Measurements from ENCODE around the gene REXO5. TPM values are rescaled to one million over a fixed set of nuclear protein-coding genes. Genes with fewer than 3 reads are reported as not detected.
"Not testable (repeated sequence)": the region's sequence is repeated elsewhere in the genome, so short reads cannot be mapped to it uniquely, and the experiment has no call there.

REXO5 gene
- total and polyA plus RNA-seq, 5 donors, result 2.1 to 3.8 (median 2.5) TPM

DNA sequence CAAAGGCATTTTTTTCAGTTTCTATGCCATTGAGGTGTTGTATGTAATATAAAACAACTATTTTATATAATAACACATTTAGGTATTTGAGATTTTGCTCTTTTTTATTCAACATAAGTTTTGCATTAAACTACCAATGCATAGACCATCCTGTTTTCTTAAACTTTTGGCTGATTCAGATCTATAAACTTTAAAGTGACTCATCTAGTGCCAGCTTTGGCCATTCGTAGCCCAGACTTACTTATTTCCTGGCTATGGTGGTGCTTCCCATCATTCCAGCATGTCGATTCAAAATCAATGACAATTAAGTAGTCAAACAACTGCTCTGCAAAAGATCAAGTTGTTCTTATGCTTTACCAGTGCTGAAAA lies 3.2 kb upstream of the REXO5 start:
- Histone ChIP-seq H3K4me1 (ENCODE audit: control insufficient read depth, insufficient read depth, low read length) (no peaks in the 10 kb centered on the region), H3K27me3 (ENCODE audit: control insufficient read depth, insufficient read depth) (no peaks in the 10 kb centered on the region), H3K4me3 (ENCODE audit: low read length) (no peak overlapping the region), H3K9me3 (ENCODE audit: control insufficient read depth, low read length) (no peaks in the 10 kb centered on the region), H3K27ac (ENCODE audit: low read length) (no peak overlapping the region)
- ATAC-seq (no peak), DNase-seq (no peak)
- 87% methylated on average over 2 of the region's 2 CpGs for WGBS
- intact Hi-C loops (cut with DNase I), result loop anchor here in 1 of 4 donors (10.0 kb wide), 1 partner anchor 282 kb away; no protein-coding TSS in a partner anchor

DNA sequence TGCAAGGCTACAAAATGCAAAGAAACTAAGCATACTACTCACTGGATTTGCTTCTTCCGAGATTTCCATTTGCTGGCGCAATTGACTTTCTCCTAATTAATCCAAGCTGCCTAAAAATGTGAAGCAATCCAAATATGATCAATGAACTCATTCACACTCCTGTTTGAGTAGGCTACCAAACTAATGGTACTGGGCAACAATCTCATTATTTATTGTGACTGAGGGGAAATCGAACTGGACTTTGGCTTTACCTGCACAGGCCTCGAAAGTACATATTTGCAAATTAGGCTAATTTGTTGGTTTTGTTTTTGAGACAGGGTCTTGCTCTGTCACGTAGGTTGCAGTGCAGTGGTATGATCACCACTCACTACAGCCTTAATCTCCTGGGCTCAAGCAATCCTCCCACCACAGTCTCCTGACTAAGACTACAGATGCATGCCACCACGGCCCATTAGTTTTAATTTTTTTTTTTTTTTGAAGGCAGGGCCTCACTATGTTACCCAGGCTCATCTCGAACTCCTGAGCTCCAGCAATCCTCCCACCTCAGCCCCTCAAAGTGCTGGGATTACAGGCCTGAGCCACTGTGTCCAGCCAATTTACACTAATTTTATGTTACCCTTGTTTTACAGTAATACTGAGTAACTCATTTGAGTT lies 2.6 kb upstream of the REXO5 start:
- no peak overlapping the region for H3K4me3 ChIP-seq (ENCODE audit: low read length)
- no peak for ATAC-seq
- H3K27me3 ChIP-seq (ENCODE audit: control insufficient read depth, insufficient read depth), result no peaks in the 10 kb centered on the region
- WGBS, result 89% methylated on average over 7 of the region's 7 CpGs
- H3K9me3 ChIP-seq (ENCODE audit: control insufficient read depth, low read length), result no peaks in the 10 kb centered on the region
- no peak for DNase-seq
- intact Hi-C loops (cut with DNase I), result loop anchor here in 1 of 4 donors (10.0 kb wide), 1 partner anchor 281 kb away; no protein-coding TSS in a partner anchor
- H3K27ac ChIP-seq (ENCODE audit: low read length), result no peak overlapping the region
- no peaks in the 10 kb centered on the region for H3K4me1 ChIP-seq (ENCODE audit: control insufficient read depth, insufficient read depth, low read length)

DNA sequence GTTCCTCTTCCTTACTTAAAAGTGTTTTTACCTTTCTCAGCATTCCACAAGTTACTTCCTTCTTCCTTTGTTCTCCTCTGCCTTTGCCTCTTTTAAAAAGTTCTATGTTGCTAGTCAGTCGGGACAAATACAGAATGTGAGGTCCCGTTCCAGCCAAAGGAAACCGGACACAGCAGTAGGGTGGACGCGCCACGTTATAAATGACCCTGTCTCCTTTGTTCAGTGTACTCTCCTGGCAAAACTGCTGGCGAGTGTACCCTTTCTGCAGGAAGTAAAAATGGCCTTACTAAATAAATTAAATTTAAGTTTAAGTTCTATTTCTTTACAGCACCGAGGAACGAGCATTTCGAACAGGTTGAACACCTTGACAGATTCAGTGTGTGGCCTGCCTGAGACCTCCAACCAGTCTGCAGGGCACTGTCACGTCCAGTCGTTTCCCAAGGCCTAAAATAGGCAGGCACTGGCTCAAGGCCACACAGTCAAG lies 601 bp upstream of the REXO5 start:
- not testable (repeated sequence) for DNase-seq; H3K4me1 ChIP-seq (ENCODE audit: control insufficient read depth, insufficient read depth, low read length); H3K9me3 ChIP-seq (ENCODE audit: control insufficient read depth, low read length); H3K27me3 ChIP-seq (ENCODE audit: control insufficient read depth, insufficient read depth)
- peak overlapping the region; percentile 54 for H3K27ac ChIP-seq (ENCODE audit: low read length)
- peak in 1 of 2 donors; percentile 2 for ATAC-seq
- 11% methylated on average over 12 of the region's 12 CpGs for WGBS
- H3K4me3 ChIP-seq (ENCODE audit: low read length), result peak overlapping the region; percentile 74
- intact Hi-C loops (cut with DNase I), result loop anchor here in 1 of 4 donors (10.0 kb wide), 1 partner anchor 279 kb away; no protein-coding TSS in a partner anchor

DNA sequence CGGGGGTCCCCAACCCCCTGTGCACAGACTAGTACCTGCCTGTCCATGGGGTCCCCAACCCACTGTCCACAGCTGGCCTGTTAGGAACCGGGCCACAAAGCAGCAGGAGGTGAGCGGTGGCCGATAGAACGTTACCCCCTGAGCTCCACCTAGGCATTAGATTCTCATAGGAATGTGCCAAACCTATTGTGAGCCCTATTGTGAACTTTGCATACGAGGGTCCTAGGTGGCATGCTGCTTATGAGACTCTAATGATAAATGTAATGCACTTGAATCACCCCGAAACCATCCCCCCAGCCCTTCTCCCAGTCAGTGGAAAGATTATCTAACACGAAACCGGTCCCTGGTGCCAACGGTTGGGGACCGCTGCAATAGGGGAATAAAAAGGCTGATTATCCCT lies 1.5 kb downstream of the REXO5 start:
- intact Hi-C loops (cut with DNase I), result loop anchor here in 1 of 4 donors (10.0 kb wide), 1 partner anchor 277 kb away; no protein-coding TSS in a partner anchor
- H3K4me1 ChIP-seq (ENCODE audit: control insufficient read depth, insufficient read depth, low read length), result no peaks in the 10 kb centered on the region
- 91% methylated on average over 11 of the region's 11 CpGs for WGBS
- no peak for ATAC-seq
- H3K4me3 ChIP-seq (ENCODE audit: low read length), result no peak overlapping the region
- no peak overlapping the region for H3K27ac ChIP-seq (ENCODE audit: low read length)
- no peaks in the 10 kb centered on the region for H3K27me3 ChIP-seq (ENCODE audit: control insufficient read depth, insufficient read depth)
- no peaks in the 10 kb centered on the region for H3K9me3 ChIP-seq (ENCODE audit: control insufficient read depth, low read length)
- peak in 1 of 3 donors; percentile 48 for DNase-seq

DNA sequence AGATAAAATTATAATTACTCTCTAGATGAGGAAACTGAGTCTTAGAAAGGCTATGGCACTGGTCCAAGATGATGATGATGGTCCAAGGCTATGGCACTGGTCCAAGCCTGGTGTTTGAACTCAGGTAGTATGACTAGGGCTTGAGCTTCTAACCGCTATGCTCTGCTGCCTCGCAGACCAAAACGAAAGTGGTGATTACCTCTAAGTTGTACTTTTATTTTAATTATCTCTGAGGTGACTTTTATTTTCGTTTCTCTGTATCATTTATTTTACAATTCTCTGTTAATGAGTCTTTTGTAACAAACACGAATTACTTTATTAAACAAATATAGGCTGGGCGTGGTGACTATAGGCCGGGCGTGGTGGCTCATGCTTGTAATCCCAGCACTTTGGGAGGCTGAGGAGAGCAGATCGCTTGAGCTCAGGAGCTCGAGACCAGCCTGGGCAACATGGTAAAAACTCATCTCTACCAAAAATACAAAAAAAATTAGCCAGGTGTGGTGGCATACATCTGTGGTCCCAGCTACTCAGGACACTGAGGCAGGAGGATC lies 5.6 kb downstream of the REXO5 start:
- intact Hi-C loops (cut with DNase I), result no loop called here
- 95% methylated on average over 10 of the region's 10 CpGs for WGBS
- no peak for ATAC-seq

DNA sequence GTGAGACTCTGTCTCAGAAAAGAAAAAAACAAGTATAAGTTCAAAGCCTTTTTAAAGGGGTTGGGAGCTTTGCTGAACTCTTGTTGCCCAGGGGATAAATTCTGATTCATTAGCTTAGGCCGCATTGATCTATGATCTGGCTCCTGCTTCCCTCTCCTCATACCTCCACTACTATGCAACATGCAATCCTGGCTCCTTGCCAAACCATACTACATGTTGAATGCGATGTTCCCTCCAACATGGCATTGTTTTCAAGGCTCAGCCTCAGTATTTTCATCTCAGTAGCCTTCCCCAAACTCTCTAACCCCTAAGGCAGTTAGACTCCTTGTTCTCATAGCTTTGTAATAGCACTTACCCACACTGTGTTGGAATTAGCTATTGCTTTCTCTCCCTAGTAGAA lies 6.2 kb downstream of the REXO5 start:
- H3K9me3 ChIP-seq (ENCODE audit: control insufficient read depth, low read length), result no peaks in the 10 kb centered on the region

More for the DNA sequence above, 5.6 kb downstream of the REXO5 start:
- Histone ChIP-seq H3K27me3 (ENCODE audit: control insufficient read depth, insufficient read depth) (no peaks in the 10 kb centered on the region), H3K4me3 (ENCODE audit: low read length) (no peak overlapping the region), H3K27ac (ENCODE audit: low read length) (no peak overlapping the region), H3K9me3 (ENCODE audit: control insufficient read depth, low read length) (no peaks in the 10 kb centered on the region), H3K4me1 (ENCODE audit: control insufficient read depth, insufficient read depth, low read length) (no peaks in the 10 kb centered on the region)
- DNase-seq, result no peak

DNA sequence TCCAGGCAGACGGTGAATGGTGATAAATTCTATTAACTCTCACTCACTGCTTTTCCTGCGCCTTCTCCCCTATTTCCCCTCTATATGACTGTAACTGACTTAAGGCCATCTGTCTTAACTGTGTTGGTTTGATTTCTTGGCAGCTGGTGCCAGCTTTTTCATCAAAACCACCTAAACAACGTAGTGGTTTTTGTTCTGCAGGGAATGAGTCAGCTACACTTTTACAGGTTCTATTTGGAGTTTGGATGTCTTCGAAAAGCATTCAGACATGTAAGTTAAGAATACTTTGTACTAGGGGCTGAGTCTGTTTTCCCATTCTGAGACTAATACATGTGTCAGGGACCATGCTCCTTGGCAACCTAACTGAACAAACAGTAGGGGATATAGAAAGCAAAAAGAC lies 8.5 kb downstream of the REXO5 start:
- ATAC-seq, result no peak
- intact Hi-C loops (cut with DNase I), result no loop called here
- no peaks in the 10 kb centered on the region for H3K4me1 ChIP-seq (ENCODE audit: control insufficient read depth, insufficient read depth, low read length)
- no peak overlapping the region for H3K27ac ChIP-seq (ENCODE audit: low read length)
- H3K27me3 ChIP-seq (ENCODE audit: control insufficient read depth, insufficient read depth), result no peaks in the 10 kb centered on the region
- H3K4me3 ChIP-seq (ENCODE audit: low read length), result no peak overlapping the region
- no peak for DNase-seq
- no peaks in the 10 kb centered on the region for H3K9me3 ChIP-seq (ENCODE audit: control insufficient read depth, low read length)
- WGBS, result 89% methylated on average over 4 of the region's 4 CpGs

More for the DNA sequence above, 6.2 kb downstream of the REXO5 start:
- Histone ChIP-seq H3K4me1 (ENCODE audit: control insufficient read depth, insufficient read depth, low read length) (no peaks in the 10 kb centered on the region), H3K27ac (ENCODE audit: low read length) (no peak overlapping the region), H3K27me3 (ENCODE audit: control insufficient read depth, insufficient read depth) (no peaks in the 10 kb centered on the region), H3K4me3 (ENCODE audit: low read length) (no peak overlapping the region)
- WGBS, result 79% methylated on average over 2 of the region's 2 CpGs
- intact Hi-C loops (cut with DNase I), result no loop called here
- DNase-seq (no peak), ATAC-seq (no peak)

DNA sequence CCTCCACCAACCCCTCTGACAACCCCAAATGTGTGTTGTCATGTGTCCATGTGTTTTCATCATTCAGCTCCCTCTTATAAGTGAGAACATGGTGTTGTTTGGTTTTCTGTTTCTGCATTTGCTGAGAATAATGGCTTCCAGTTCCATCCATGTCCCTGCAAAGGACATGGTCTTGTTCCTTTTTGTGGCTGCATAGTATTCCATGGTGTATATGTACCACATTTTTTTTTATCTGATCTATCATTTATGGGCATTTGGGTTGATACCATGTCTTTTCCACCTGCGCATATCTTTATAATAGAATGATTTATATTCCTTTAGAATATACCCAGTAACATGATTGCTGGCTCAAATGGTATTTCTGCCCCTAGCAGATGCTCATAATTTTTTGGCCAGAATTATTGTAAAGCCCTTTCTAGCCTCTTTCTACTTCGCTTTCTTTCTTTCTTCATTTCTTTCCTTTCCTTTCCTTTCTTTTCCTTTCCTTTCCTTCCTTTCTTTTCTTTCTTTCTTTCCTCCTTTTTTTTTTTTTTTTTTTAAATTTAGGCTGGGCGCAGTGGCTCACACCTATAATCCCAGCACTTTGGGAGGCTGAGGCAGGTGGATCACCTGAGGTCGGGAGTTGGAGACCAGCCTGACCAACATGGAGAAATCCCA lies 12.7 kb downstream of the REXO5 start:
- intact Hi-C loops (cut with DNase I), result no loop called here
- Histone ChIP-seq H3K9me3 (ENCODE audit: control insufficient read depth, low read length) (no peaks in the 10 kb centered on the region), H3K4me1 (ENCODE audit: control insufficient read depth, insufficient read depth, low read length) (no peaks in the 10 kb centered on the region), H3K4me3 (ENCODE audit: low read length) (no peak overlapping the region), H3K27ac (ENCODE audit: low read length) (no peak overlapping the region), H3K27me3 (ENCODE audit: control insufficient read depth, insufficient read depth) (no peaks in the 10 kb centered on the region)
- WGBS, result 97% methylated on average over 4 of the region's 4 CpGs
- ATAC-seq (no peak), DNase-seq (no peak)

DNA sequence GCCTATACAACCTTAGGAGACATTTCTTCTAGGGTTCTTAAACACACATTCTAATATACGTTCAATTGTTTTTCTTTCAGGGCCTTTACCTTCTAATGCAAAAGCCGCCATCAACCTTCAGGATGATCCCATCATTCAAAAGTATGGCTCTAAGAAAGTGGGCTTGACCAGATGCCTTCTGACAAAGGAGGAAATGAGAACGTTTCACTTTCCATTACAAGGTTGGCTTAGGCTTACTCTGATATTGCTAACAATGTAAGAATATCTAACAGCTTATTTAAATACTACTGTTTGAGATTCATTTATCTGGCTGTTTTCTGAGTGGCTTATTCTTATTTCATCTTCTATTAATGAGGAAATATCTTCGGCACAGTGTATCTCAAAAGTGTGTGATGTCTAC lies 15.4 kb downstream of the REXO5 start:
- Histone ChIP-seq H3K27ac (ENCODE audit: low read length) (no peak overlapping the region), H3K4me3 (ENCODE audit: low read length) (no peak overlapping the region), H3K9me3 (ENCODE audit: control insufficient read depth, low read length) (no peaks in the 10 kb centered on the region), H3K4me1 (ENCODE audit: control insufficient read depth, insufficient read depth, low read length) (no peaks in the 10 kb centered on the region), H3K27me3 (ENCODE audit: control insufficient read depth, insufficient read depth) (no peaks in the 10 kb centered on the region)
- 85% methylated on average over 4 of the region's 4 CpGs for WGBS
- no peak for ATAC-seq
- intact Hi-C loops (cut with DNase I), result no loop called here
- DNase-seq, result no peak

DNA sequence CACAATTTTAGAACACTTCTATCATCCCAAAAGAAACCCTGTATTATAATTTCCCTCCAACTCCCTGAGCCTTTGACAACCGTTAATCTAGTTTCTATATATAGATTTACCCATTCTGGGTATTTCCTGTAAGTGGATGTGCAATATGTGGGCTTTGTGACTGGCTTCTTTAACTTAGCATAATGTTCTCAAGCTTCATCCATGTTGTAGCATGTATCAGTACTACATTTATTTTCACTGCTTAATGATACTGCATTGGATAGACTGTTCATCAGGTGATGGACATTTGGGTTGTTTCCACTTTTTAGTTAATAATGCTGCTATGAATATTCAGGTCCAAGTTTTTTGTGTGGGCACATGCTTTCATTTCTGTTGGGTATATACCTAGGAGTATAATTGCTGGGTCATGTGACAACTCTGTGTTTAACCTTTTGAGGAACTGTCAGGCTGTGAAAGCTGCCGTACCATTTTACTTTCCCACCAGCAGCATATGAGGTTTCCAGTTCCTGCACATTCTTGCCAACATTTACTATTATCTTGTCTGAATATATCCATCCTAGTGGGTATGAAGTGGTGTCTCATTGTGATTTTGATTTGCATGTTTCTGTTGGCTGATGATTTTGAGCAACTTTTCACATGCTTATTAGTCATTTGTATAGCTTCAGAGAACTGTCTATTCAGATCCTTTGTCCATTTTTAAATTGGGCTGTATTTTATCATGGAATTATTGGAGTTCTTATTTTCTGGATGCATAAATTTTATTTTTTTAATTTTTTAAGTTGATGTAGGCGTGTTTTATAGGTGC lies 16.4 kb downstream of the REXO5 start:
- no peak for DNase-seq
- no peaks in the 10 kb centered on the region for H3K9me3 ChIP-seq (ENCODE audit: control insufficient read depth, low read length)
- H3K4me3 ChIP-seq (ENCODE audit: low read length), result no peak overlapping the region
- ATAC-seq, result no peak
- intact Hi-C loops (cut with DNase I), result no loop called here
- WGBS, result 71% methylated on average over 3 of the region's 3 CpGs
- H3K4me1 ChIP-seq (ENCODE audit: control insufficient read depth, insufficient read depth, low read length), result no peaks in the 10 kb centered on the region
- no peaks in the 10 kb centered on the region for H3K27me3 ChIP-seq (ENCODE audit: control insufficient read depth, insufficient read depth)
- H3K27ac ChIP-seq (ENCODE audit: low read length), result no peak overlapping the region
